Fibroblast of upper back skin (primary cell): Measurements from ENCODE around the gene KLHL29.

Experiments
- DNase-seq: peaks from one replicate; pipeline ENCODE4 v3.0.0-alpha.2; 2013

The KLHL29 gene

GRCh38 chr2:23666241-23666979 is 281.4 kb downstream of the KLHL29 start:
- no peak for DNase-seq

DNA sequence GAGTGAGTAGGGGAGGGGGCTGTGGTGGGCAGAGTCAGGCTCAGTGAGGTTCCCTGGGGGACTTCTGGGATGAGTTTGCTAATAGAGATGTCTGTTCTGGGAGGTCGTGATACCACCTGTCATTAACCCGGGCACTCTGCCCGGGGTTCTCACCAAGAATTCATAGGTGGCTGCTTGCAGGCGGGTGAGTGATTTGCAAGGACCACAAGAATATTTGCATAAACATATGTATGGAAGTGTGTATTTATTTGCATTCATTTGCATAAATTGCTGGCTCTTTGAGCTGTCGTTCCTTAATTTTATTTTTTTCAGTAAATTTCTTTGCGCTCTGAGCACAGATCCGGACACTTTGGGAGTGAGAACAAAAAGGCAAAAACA is 282.0 kb downstream of the KLHL29 start:
- DNase-seq: no peak

GRCh38 chr2:23668756-23669304 is 283.9 kb downstream of the KLHL29 start:
- DNase-seq: no peak

DNA sequence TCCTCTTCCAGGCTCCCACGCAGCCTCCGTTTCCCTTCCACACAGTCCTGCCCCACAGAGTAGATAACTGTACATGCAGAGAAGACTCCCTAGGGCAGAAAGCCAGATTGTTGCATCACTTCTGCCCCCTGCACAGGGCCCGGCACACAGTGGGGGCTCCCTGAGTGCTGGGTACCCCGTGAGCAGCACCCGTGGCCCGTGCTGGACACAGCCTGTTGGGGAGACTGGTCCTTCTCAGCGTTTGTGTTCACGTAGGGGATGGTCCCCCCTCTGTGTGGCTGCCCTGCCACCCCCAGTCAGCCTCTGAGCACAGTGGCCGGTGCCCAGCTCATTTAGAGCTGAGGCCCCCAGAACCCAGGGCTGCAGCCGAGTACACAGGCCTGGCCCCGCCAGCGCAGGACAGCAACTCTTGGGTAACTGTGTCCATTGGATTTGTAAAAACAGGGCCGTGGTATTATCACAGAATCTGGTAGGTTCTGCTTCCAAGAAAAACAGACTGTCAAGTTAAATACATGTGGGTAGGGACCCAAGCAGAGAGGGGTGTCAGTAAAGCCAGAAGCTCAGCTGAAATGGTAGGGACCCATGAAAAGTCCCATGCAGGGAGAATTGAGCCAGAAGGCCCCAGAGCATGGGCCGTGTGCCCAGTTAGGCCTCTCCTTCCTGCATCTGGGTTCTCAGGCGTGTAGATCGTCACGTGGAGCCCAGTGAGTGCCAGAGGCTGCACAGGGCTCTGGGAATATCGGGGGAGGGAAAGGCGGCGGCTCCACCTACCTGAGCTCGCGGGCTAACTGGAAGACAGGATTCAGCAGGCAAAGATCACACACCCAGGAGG is 284.6 kb downstream of the KLHL29 start:
- DNase-seq: peak; percentile 43

GRCh38 chr2:23670245-23670592 is 285.2 kb downstream of the KLHL29 start:
- no peak for DNase-seq

- DNase-seq: no peak
Observed at GRCh38 chr2:23673082-23673481, 288.1 kb downstream of the KLHL29 start.

DNA sequence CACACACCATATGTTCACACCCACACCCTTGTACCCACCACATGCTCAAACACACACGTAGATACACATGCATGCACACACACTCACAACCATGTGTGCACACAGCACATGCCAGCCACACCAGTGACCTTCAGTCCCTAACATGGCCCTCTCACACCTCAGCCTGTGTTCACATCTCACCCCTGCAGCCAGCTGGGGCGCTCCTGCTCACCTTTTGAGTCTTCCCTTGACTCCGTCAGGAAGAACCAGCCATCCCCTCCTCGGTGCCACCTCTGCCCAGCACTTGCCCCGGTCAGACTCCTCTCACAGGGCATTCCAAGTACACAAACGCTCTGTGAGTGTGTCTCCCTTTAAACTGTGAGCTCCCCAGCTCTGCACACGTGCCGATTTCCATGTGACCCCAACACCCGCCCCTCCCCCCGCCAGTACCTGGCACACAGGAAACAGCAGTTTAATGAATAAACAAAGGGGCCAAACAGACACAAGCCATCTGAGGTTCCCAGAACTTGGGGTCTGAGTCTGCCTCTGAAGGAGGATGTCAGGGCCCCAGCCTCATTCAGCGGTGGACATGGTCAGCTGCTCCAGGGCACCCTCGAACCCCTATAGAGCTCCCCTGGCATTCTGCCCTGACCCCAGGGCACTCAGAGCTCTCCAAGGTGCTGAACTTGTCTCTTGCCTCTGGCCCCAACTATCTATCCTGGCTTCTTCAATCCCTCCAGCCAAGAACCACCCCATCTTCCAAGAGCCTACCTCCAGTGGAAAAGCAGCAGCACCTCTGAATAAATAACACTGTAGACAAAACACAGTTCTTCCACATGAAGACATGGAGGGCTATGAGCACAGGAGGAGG is 289.1 kb downstream of the KLHL29 start:
- DNase-seq: peak; percentile 8

- no peak for DNase-seq
Observed at GRCh38 chr2:23675506-23675905, 290.5 kb downstream of the KLHL29 start.

GRCh38 chr2:23677836-23678235 is 292.9 kb downstream of the KLHL29 start:
- no peak for DNase-seq

GRCh38 chr2:23679044-23679443 is 294.1 kb downstream of the KLHL29 start:
- no peak for DNase-seq

DNA sequence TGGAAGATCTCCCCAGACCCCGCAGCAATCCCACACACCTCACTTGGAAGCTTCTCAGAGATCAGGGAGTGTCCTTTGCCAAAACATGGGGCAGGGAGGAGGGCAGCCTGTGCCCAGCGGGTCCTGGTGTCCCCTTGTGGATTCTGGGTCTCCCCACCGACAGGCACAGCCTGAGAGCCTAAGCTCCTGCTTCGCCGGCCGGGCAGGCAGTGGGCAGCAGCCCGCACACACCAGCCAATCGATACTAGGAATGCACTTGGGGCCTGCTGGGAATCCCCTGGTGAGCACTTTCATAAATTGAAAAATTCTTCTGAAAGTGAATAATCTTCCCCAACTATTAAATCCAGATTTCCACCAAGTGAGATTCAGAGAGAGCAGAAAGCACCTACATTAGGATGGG is 296.0 kb downstream of the KLHL29 start:
- no peak for DNase-seq

GRCh38 chr2:23681356-23682140 is 296.6 kb downstream of the KLHL29 start:
- no peak for DNase-seq

DNA sequence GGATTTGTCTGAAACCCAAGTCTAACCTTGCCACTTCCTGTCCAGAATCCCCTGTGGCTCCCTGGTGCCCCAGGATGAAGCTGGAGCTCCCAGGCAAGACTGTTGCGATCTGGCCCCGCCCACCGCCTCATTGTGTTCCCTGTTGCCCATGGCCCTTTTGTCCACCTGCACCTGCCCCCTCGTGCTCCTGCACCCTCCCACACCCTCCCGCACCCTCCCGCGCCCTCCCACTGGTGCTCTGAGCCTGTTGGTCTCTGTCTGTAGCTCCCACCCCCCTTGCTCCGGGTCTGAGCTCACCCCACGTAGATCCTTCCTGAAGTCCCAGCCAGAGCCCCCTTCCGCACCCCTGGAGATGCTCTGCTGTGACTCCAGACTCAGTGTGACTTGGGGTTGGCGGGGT is 297.5 kb downstream of the KLHL29 start:
- no peak for DNase-seq

DNA sequence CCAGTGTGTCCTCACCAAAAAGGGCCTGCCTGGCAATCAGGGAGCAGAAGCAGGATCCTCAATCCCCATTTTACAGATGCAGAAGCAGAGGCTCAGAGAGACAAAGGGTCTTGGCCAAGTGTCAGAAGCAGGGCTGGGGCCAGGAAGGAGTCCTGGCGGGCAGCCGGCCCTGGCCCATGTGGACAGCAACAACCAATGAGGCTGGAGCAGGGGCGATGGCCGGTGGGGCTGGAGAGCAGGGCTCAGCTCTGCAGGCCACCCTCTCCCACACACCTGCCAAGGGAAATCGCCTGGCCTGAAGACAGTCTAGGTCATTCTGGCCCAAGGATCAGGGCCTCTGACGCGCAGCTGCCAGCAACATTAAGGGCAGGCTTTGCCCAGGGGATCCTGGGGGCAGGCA is 298.0 kb downstream of the KLHL29 start:
- no peak for DNase-seq

- no peak for DNase-seq
Observed at GRCh38 chr2:23684395-23685176, 299.6 kb downstream of the KLHL29 start.

GRCh38 chr2:23685181-23685580 is 300.2 kb downstream of the KLHL29 start:
- no peak for DNase-seq

DNA sequence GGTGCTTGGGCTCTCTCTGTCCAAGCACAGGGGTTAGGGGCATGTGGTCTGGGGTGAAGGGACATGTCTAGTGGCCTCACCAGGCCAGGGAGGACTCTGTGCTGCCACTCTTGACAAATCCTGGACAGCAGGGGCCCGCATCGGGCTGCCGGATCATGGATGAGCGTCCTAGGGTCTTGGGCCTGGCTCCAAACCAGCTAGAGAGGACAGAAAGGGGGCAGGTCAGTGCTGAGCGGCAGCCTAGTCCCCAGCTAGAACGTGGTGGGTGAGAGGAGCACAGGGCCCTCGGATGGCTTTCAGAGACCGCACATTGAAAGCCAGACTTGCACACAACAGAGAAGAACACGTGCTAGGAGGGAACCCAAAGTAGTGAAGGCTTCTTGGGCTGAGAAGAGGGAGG is 300.7 kb downstream of the KLHL29 start:
- no peak for DNase-seq

- no peak for DNase-seq
Observed at GRCh38 chr2:23686405-23687029, 301.5 kb downstream of the KLHL29 start.

DNA sequence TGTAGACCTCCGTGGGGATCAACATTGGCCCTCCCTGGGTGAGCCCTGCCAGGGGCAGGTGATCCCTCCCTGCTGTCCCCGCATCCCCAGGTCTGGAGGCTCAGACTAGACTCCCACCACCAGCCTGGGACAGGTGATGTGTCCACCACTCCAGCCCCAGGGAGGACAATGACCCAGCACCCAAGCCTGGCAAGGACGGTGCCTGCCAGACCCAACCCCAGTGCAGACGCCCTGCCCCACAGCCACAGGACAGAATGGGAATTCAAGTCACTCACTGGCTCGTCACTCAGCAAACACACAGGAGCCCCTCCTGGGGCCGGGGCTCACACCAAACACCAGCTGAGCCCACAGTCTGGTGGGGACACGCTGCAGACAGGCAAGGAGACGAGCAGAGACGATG is 302.2 kb downstream of the KLHL29 start:
- DNase-seq: no peak

- DNase-seq: no peak
Observed at GRCh38 chr2:23687713-23688112, 302.7 kb downstream of the KLHL29 start.

DNA sequence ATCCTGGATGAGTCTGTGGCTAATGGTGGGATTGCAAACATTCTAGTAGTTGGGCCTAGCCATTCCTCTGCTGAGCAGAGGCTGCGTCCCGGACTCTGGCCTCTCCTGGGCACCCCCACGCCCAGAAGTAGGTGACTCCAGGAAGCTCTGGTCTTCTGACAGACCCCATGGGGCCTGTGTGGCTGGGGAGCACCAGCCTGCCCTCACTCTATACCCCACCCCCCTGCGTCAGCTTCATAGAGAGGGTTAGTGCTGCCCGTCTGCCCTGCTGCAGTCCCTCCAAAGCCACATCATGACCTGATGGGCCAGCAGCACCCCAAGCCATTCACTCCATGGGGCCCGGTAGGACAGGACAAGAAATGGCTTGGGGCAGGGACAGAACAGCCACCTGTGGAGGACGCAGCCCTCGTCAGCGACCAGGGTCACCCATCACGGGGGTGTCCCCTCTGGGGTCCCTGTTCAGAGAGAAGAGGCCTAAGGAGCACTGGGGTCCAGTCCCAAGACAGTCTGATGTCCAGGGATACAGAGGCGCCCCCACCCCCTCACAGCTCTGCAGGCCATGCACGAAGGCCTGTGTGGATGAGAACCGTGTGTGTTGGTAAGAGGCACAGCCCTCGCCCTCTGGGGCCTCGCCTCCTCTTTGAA is 303.6 kb downstream of the KLHL29 start:
- DNase-seq: no peak
